GM18502 (cell line): ENCODE results near the gene RAP1A.

ENCODE experiments used
- ATAC-seq: cut with Tn5 transposase; IDR thresholded peaks from one replicate; pipeline ENCODE4 v1.9.1; 2021; ENCODE audit warnings: mild to moderate bottlenecking; ENCODE audit not compliant: unreplicated experiment, poor library complexity

Gene RAP1A

DNA sequence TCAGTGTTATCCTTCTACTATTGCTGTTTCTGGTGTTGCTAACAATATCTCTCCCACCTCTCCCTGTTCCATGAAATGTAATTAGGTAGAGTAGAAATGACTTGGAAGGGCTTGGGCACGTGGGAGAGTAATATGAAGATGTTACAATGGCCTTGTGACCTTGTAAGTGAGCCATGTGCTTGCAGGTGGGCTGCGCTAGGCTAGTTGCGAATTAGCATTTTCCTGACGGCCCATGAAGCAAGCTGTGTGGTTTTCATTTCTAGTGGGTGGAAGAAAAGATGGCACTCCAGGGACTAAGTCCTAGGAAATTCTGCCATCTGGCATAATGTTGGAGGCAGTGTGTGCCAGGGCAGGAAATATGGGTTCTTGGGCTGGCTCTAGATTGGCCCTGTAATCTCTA lies 128.4 kb downstream of the RAP1A start:
- no peak for ATAC-seq

DNA sequence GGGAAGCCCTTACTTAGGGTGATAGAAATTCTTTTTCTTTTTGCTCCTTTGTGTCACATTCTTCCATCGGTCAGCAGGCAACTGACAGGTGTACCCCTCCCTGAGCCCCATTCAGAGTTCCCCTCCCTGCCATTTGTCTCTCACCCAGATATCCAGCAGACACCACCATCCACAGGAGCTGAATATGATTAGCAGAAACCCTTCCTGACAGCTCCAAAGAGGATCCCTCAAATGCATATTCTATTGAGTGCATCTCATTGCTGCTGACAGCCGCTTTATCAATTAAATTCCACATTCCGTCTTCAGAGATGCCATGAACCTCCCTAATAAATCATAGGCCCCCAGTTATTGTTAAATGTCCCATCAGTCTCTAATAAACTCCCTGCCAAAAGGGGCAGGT lies 130.0 kb downstream of the RAP1A start:
- ATAC-seq = no peak

DNA sequence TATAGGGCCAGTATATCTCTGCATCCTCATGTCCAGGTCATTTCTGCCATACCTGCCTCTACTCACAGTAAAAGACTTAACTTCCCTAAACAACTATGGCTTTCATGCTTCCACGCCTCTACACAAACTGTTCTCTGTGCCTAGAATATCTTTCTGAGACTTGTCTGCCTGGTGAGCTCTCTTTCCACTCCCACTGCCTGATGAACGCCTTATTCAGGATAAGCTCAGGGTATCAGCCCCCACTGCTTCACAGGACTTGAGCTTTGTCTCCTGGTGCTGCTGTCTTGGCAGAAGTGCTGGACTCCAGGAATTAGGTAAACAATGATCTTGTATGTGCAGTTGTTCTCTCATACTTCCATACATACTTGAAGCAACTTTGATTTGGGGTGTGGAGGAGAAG lies 131.3 kb downstream of the RAP1A start:
- no peak for ATAC-seq

DNA sequence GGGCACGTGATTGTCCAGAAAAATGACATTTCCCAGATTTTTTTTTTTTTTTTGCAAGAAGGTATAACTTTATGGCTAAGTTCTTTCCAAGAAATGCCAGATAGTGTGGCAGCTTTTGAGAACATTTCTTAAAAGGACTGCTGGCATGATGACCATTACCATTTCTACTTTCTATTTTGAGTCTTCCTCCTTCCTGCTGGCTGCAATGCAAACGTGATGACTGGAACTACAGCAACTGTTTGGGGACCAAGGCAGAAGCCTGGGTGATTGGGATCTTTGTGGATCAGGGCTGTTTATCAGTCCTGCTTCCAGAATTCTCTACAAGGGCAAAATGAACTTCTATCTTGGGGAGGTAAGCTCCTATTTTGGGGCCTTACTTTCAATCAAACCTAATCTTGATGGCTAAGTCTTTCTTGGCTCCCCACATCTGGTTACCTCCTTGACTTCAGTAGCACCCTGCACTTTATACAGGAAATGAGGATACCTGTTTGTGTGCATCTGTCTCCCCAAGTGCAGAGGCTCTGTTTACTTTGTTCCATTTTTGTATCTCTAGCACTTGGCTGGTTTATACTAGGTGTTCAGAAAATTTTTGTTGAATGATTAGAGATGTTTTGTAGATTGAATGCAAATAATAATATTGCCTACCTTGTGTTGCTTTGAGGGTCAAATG lies 132.5 kb downstream of the RAP1A start:
- no peak for ATAC-seq

DNA sequence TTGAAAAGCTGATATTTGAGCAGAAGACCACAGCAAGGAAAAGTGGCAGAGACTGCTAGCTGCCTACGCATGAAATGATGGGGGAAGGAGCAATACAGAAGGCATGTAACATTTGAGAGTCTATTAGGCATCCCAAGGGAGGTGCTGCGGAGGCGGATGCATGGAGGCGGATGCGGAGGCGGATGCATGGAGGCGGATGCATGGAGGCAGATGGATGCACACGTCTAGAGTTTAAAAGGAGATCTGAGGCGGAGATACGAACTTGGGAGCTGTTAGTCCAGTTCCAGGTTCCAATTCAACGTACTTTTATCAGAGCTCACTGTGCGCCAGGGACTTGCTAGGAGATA lies 135.4 kb downstream of the RAP1A start:
- peak; percentile 13 for ATAC-seq

DNA sequence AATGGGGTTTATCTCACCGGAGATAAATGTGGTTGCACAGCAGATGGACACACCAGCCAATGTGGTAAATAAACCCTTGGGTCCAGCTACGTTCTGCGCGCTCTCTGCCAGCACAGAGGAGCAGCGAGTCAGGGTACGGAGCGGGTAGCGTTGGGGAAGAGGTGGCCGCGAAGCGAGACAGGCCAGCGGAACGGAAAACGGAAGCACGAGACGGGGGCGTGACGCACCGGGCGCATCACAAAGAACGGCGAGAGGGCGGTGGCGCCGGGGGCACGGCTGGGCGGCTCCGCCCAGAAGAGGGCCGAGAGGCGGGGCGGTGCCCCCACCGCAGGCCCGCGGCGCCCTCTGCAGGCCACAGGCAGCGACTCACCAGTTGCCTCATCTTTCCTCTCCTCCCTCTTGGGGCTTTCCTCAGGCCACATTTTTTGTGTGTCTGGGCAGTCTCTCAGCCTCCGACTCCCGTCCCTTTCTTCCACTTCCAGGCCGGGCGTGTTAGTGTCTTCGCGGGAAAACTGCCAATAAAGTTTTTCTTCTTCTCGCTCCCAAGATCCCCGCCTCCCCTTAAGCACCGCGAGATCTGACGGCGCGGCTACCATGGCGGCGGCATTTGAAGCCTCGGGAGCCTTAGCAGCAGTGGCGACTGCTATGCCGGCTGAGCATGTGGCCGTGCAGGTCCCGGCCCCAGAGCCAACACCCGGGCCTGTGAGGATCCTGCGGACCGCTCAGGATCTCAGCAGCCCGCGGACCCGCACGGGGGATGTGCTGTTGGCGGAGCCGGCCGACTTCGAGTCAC lies 135.9 kb downstream of the RAP1A start, which contains the start of gene DDX20:
Gene DDX20 (plus strand): TSS at position 571 of the 793 bp plus-strand sequence. CDS start 24 bp downstream, at position 595.
- ATAC-seq = peak; percentile 90

DNA sequence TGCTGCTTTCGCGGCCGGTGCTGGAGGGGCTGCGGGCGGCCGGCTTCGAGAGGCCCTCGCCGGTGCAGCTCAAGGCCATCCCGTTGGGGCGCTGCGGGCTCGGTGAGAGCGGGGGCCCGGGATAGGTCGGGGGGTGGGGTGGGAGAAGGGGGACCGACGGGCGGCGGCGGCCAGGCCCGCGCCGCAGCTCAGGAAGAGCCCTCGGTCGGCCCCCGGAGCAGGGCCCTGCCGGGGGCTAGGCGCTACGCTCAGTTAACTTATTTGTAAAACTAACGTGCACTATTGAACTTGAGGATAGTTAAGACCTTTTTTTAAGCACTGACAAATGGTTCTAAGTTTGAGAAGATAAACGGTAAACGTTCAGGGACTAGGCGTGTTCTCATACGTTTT lies 136.5 kb downstream of the RAP1A start:
- ATAC-seq = peak; percentile 11

DNA sequence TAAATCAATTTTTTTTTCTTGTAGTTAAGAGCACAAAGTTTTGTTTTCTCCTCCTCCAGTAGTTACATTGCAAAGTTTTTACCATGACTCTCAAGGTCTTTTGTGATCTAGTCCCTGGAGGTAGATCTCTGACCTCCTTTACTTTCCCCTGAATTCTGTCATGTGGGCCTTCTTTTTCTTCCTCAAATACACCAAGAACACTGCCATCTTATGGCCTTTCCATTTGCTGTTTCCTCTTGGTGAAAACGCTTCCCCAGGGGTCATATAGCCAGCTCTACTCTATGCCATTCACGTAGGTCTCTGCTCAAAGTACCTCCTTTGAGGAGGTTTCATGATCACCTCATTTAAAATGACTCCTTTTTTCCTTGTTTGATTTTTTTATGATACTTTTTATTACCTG lies 138.8 kb downstream of the RAP1A start:
- no peak for ATAC-seq

DNA sequence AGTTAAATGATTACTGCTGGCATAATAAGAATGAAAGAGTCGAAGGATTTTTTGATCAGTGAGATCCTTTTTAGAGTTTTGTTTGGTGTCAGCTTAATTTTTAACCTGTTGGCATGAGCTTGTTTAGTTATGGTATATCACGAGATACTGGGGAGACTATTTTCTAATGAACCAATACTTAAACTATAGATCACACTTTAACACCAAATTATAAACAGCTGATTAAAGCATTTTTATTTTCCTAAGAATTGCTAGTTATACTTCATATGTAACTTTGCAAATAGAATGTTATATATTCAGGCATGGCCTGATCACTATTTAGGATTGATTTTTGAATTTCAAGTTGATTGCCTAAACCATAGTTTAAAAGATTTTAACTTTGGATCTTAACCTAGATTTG lies 142.1 kb downstream of the RAP1A start:
- no peak for ATAC-seq

DNA sequence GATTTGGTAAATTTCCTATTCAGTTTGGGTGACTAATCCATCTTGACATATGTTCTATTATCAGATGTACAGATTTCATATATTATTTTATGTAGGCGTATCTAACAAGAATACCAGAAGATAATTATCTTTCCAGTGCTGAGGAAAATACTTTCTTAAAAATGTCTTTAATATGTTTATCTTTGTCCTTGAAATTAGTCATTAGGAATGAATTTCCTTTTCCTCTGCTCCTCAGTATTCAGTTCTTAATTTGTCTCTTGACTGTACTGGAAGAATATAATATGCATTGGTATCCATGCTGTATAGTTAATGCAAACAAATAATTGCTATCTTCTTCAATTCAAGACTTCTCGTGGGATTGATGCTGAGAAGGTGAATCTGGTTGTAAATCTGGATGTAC lies 142.7 kb downstream of the RAP1A start:
- no peak for ATAC-seq
